ENCODE measurements around the gene HDX.
"Not testable (repeated sequence)": the region's sequence is repeated elsewhere in the genome, so short reads cannot be mapped to it uniquely, and the experiment has no call there.

HDX gene

GRCh38 chrX:84501798-84502628, at the start of gene HDX:
HDX (minus strand) TSS chrX:84502453; CDS start chrX:84475397, 27,056 bp downstream.
- H3K27ac ChIP-seq, result peak within 1 kb of the TSS in 20 of 21 experiments; percentile 31 to 89 (median 78)

GRCh38 chrX:84541315-84541714, 39.1 kb upstream of the HDX start:
- H3K27ac ChIP-seq, H3K4me3 ChIP-seq: not testable (repeated sequence)

More at GRCh38 chrX:84501798-84502628, at the start of gene HDX:
- H3K4me3 ChIP-seq, result peak within 1 kb of the TSS; percentile 24 to 54 (median 44)

- H3K27ac ChIP-seq, H3K4me3 ChIP-seq: not testable (repeated sequence)
Observed at GRCh38 chrX:84537627-84538026, 35.4 kb upstream of the HDX start.

GRCh38 chrX:84488426-84488825, 13.8 kb downstream of the HDX start:
- no peak overlapping the region for H3K27ac ChIP-seq
- no peak overlapping the region for H3K4me3 ChIP-seq

- no peak overlapping the region for H3K27ac ChIP-seq
- H3K4me3 ChIP-seq, result no peak overlapping the region
Observed at GRCh38 chrX:84487365-84488353, 14.6 kb downstream of the HDX start.

GRCh38 chrX:84479086-84479485, 23.2 kb downstream of the HDX start:
- Histone ChIP-seq H3K4me3 (no peak overlapping the region), H3K27ac (no peak overlapping the region)

GRCh38 chrX:84477114-84477513, 25.1 kb downstream of the HDX start:
- Histone ChIP-seq H3K4me3 (no peak overlapping the region), H3K27ac (no peak overlapping the region)

- Histone ChIP-seq H3K27ac (no peak overlapping the region), H3K4me3 (no peak overlapping the region)
Observed at GRCh38 chrX:84475596-84475995, 26.7 kb downstream of the HDX start.

GRCh38 chrX:84475101-84475500, 27.2 kb downstream of the HDX start:
- Histone ChIP-seq H3K27ac (no peak overlapping the region), H3K4me3 (no peak overlapping the region)

- no peak overlapping the region for H3K4me3 ChIP-seq
- no peak overlapping the region for H3K27ac ChIP-seq
Observed at GRCh38 chrX:84469226-84469625, 33.0 kb downstream of the HDX start.

- no peak overlapping the region for H3K4me3 ChIP-seq
Observed at GRCh38 chrX:84467898-84468297, 34.4 kb downstream of the HDX start.

GRCh38 chrX:84453351-84454246, 48.7 kb downstream of the HDX start:
- H3K4me3 ChIP-seq, result no peak overlapping the region
- no peak overlapping the region for H3K27ac ChIP-seq

More at GRCh38 chrX:84467898-84468297, 34.4 kb downstream of the HDX start:
- no peak overlapping the region for H3K27ac ChIP-seq

- Histone ChIP-seq H3K4me3 (no peak overlapping the region), H3K27ac (no peak overlapping the region)
Observed at GRCh38 chrX:84441143-84441542, 61.1 kb downstream of the HDX start.

- H3K4me3 ChIP-seq, result no peak overlapping the region
Observed at GRCh38 chrX:84415140-84415539, 87.1 kb downstream of the HDX start.

GRCh38 chrX:84363663-84364062, 138.6 kb downstream of the HDX start:
- no peak overlapping the region for H3K4me3 ChIP-seq
- peak overlapping the region in 1 of 21 experiments; percentile 18 for H3K27ac ChIP-seq

More at GRCh38 chrX:84415140-84415539, 87.1 kb downstream of the HDX start:
- H3K27ac ChIP-seq, result no peak overlapping the region

GRCh38 chrX:84363051-84363450, 139.2 kb downstream of the HDX start:
- no peak overlapping the region for H3K4me3 ChIP-seq

GRCh38 chrX:84362184-84362838, 139.9 kb downstream of the HDX start:
- Histone ChIP-seq H3K27ac (no peak overlapping the region), H3K4me3 (no peak overlapping the region)

More at GRCh38 chrX:84363051-84363450, 139.2 kb downstream of the HDX start:
- peak overlapping the region in 1 of 21 experiments; percentile 18 for H3K27ac ChIP-seq

- Histone ChIP-seq H3K27ac (no peak overlapping the region), H3K4me3 (no peak overlapping the region)
Observed at GRCh38 chrX:84358271-84358670, 144.0 kb downstream of the HDX start.

- no peak overlapping the region for H3K4me3 ChIP-seq
- H3K27ac ChIP-seq, result no peak overlapping the region
Observed at GRCh38 chrX:84357296-84357695, 145.0 kb downstream of the HDX start.

Measured in skin epidermis (tissue), 12 donors.